SK-N-SH (cell line): ENCODE measurements around the gene LDHD. TPM values are rescaled to one million over a fixed set of nuclear protein-coding genes. Genes with fewer than 3 reads are reported as not detected.

Experiments
- CTCF ChIA-PET: fragments of 300-600, 350-600 bp; formaldehyde crosslinking; extraction: SDS; loops from one replicate; lab custom pipeline; 2021; lab: Yijun Ruan, JAX
- POLR2A ChIA-PET: fragments of 350-600 bp; sonication (Branson Sonifier 250); formaldehyde crosslinking; extraction: SDS; loops from one replicate; lab custom pipeline; 2020; ENCODE audit warnings: antibody characterized with exemption, inconsistent platforms; lab: Yijun Ruan, JAX
- DNase-seq: peaks from one replicate; pipeline ENCODE4 v3.0.0; 2012
- H2AFZ ChIP-seq: fragments of 200-600 bp; sonication (generic); 2 replicates; pipeline ENCODE4 v1.8.1; 2016; ENCODE audit warnings: antibody characterized with exemption, mild to moderate bottlenecking, low read depth
- H3F3A ChIP-seq: fragments of 200-600 bp; sonication (generic); replicated peaks from 2 replicates; pipeline ENCODE3; 2016; ENCODE audit warnings: antibody characterized with exemption, mild to moderate bottlenecking; ENCODE audit not compliant: insufficient read depth
- H3K27ac ChIP-seq, 2 experiments: fragments of 200-500 bp in 1 of 2; fragments of 200-600 bp in 1 of 2; sonication (Bioruptor generic) in 1 of 2; sonication (generic), shearing (Covaris generic) in 1 of 2; 2 replicates each; pipeline versions ENCODE4 v1.5.1 to v1.6.1; 2014 to 2016; ENCODE audit warnings: low read depth in 2 of 2, inconsistent platforms in 1 of 2, low read length in 1 of 2, mild to moderate bottlenecking in 1 of 2, mixed read lengths in 1 of 2
- H3K27me3 ChIP-seq: fragments of 200-600 bp; sonication (generic), shearing (Covaris generic); 2 replicates; pipeline ENCODE4 v1.6.1; 2016; ENCODE audit warnings: mixed run types; ENCODE audit not compliant: insufficient read depth
- H3K36me3 ChIP-seq, 2 experiments: fragments of 200-500 bp in 1 of 2; fragments of 200-600 bp in 1 of 2; sonication (Bioruptor generic) in 1 of 2; sonication (generic) in 1 of 2; replicated peaks in 1 of 2; 2 replicates each; pipeline versions ENCODE3 to v1.5.1; 2014 to 2016; ENCODE audit warnings: low read length in 1 of 2, mild to moderate bottlenecking in 1 of 2; ENCODE audit not compliant: insufficient read depth in 2 of 2, control insufficient read depth in 1 of 2
- H3K4me1 ChIP-seq, 2 experiments: fragments of 200-500 bp in 1 of 2; fragments of 200-600 bp in 1 of 2; sonication (Bioruptor generic) in 1 of 2; sonication (generic), shearing (Covaris generic) in 1 of 2; 2 replicates each; pipeline versions ENCODE4 v1.5.1 to v1.6.1; 2014 to 2016; ENCODE audit warnings: low read depth in 1 of 2, low read length in 1 of 2, mixed run types in 1 of 2; ENCODE audit not compliant: insufficient read depth in 2 of 2, control insufficient read depth in 1 of 2
- H3K4me2 ChIP-seq: fragments of 200-600 bp; sonication (generic), shearing (Covaris generic); 2 replicates; pipeline ENCODE4 v1.6.1; 2017; ENCODE audit warnings: mixed run types
- H3K4me3 ChIP-seq, 2 experiments: fragments of 200-500 bp in 1 of 2; fragments of 200-600 bp in 1 of 2; sonication (Bioruptor generic) in 1 of 2; sonication (generic), shearing (Covaris generic) in 1 of 2; 2 replicates each; pipeline versions ENCODE4 v1.5.1 to v1.8.1; 2014 to 2016; ENCODE audit warnings: low read depth in 2 of 2, inconsistent platforms in 1 of 2, low read length in 1 of 2, mild to moderate bottlenecking in 1 of 2, mixed read lengths in 1 of 2, moderate library complexity in 1 of 2
- H3K79me2 ChIP-seq: fragments of 200-600 bp; sonication (generic); 2 replicates; pipeline ENCODE4 v1.8.1; 2017; ENCODE audit warnings: mild to moderate bottlenecking; ENCODE audit not compliant: insufficient read depth
- H3K9ac ChIP-seq: fragments of 200-600 bp; sonication (generic); 2 replicates; pipeline ENCODE4 v1.6.1; 2017; ENCODE audit warnings: mixed run types
- H3K9me2 ChIP-seq: fragments of 200-600 bp; sonication (generic); 2 replicates; pipeline ENCODE4 v1.6.1; 2017; ENCODE audit warnings: mixed run types
- H3K9me3 ChIP-seq: fragments of 200-600 bp; sonication (generic); 2 replicates; pipeline ENCODE4 v1.6.1; 2017; ENCODE audit warnings: mixed run types, mild to moderate bottlenecking, moderate library complexity
- H4K20me1 ChIP-seq: fragments of 200-600 bp; sonication (generic); 2 replicates; pipeline ENCODE4 v1.6.1; 2017; ENCODE audit warnings: mild to moderate bottlenecking, mixed run types; ENCODE audit not compliant: insufficient read depth
- CHD2 ChIP-seq: fragments of 150-350 bp; IDR thresholded peaks from 2 replicates; pipeline ENCODE4 v1.6.1; 2018; ENCODE audit warnings: low read length; ENCODE audit not compliant: partially characterized antibody
- ELF1 ChIP-seq: IDR thresholded peaks from 2 replicates; pipeline ENCODE4 v1.4.0; 2012
- EP300 ChIP-seq, 2 experiments: IDR thresholded peaks; 2 replicates each; pipeline versions ENCODE4 v1.4.0 to v1.6.1; 2012; ENCODE audit warnings: borderline replicate concordance in 1 of 2, low read depth in 1 of 2, low read length in 1 of 2
- FOSL2 ChIP-seq: IDR thresholded peaks from 2 replicates; pipeline ENCODE4 v1.4.0; 2012; ENCODE audit warnings: low read depth, mild to moderate bottlenecking, moderate library complexity, borderline replicate concordance
- FOXJ3 ChIP-seq: sonication (generic); formaldehyde crosslinking; IDR thresholded peaks from 2 replicates; pipeline ENCODE4 v1.5.1; 2020; ENCODE audit warnings: mild to moderate bottlenecking, missing genetic modification reagents
- GABPA ChIP-seq: IDR thresholded peaks from 2 replicates; pipeline ENCODE4 v1.4.0; 2012; ENCODE audit warnings: low read depth, mild to moderate bottlenecking
- JUND ChIP-seq: IDR thresholded peaks from 2 replicates; pipeline ENCODE4 v1.4.0; 2012
- NRF1 ChIP-seq: IDR thresholded peaks from 2 replicates; pipeline ENCODE4 v1.6.1; 2012; ENCODE audit warnings: low read depth, mild to moderate bottlenecking, low read length
- POLR2AphosphoS5 ChIP-seq: IDR thresholded peaks from 2 replicates; pipeline ENCODE4 v1.6.1; 2012; ENCODE audit warnings: low read depth, low read length
- RFX5 ChIP-seq: IDR thresholded peaks from 2 replicates; pipeline ENCODE4 v1.6.1; 2012; ENCODE audit warnings: mild to moderate bottlenecking, improper control_type of control experiment, low read length
- RXRA ChIP-seq: IDR thresholded peaks from 2 replicates; pipeline ENCODE4 v1.4.0; 2012; ENCODE audit warnings: low read depth, mild to moderate bottlenecking, borderline replicate concordance
- SIN3A ChIP-seq: IDR thresholded peaks from 2 replicates; pipeline ENCODE4 v1.6.1; 2012; ENCODE audit warnings: low read depth, mild to moderate bottlenecking, low read length, moderate library complexity, borderline replicate concordance
- SMC3 ChIP-seq: IDR thresholded peaks from 2 replicates; pipeline ENCODE4 v1.6.1; 2012; ENCODE audit warnings: low read depth, low read length, improper control_type of control experiment
- TCF12 ChIP-seq: IDR thresholded peaks from 2 replicates; pipeline ENCODE4 v1.4.0; 2012
- TEAD4 ChIP-seq: IDR thresholded peaks from 2 replicates; pipeline ENCODE4 v1.4.0; 2012; ENCODE audit warnings: mild to moderate bottlenecking, borderline replicate concordance; ENCODE audit not compliant: insufficient read depth
- WGBS: methylation state at CpG from one replicate; pipeline ENCODE4 v1.1.6; 2017; ENCODE audit warnings: low lambda C conversion rate; 5-methylcytosine and 5-hydroxymethylcytosine counted together
- polyA plus RNA-seq, 3 experiments: library from polyadenylated mRNA; depleted of rRNA; stranded (reverse); fragments of >200 nt; gene quantifications; 2 replicates each; pipeline ENCODE4 v1.2.3, GENCODE V29; 2012
- TF ChIP-seq, protein P1 (sequence below): IDR thresholded peaks from 2 replicates; pipeline ENCODE4 v1.4.0; 2012; ENCODE audit warnings: low read depth
- TF ChIP-seq, protein P2 (sequence below): fragments of 150-350 bp; IDR thresholded peaks from 2 replicates; pipeline ENCODE4 v1.6.1; 2016; ENCODE audit warnings: mild to moderate bottlenecking, low read depth, low read length
- TF ChIP-seq, protein P3 (sequence below): fragments of 150-350 bp; IDR thresholded peaks from 2 replicates; pipeline ENCODE4 v1.6.1; 2017; ENCODE audit warnings: antibody characterized with exemption, low read length, low read depth, borderline replicate concordance
- TF ChIP-seq, protein P4 (sequence below): IDR thresholded peaks from 2 replicates; pipeline ENCODE4 v1.4.0; 2012; ENCODE audit warnings: low read depth, borderline replicate concordance
- TF ChIP-seq, protein P5 (sequence below): fragments of 200-600 bp; sonication (generic); IDR thresholded peaks from 2 replicates; pipeline ENCODE4 v1.6.1; 2017; ENCODE audit warnings: antibody characterized with exemption, mild to moderate bottlenecking, moderate library complexity

LDHD gene
- polyA plus RNA-seq, 1 of the 3 experiments (the other 2 are of a cell fraction) = 0.53 TPM

DNA sequence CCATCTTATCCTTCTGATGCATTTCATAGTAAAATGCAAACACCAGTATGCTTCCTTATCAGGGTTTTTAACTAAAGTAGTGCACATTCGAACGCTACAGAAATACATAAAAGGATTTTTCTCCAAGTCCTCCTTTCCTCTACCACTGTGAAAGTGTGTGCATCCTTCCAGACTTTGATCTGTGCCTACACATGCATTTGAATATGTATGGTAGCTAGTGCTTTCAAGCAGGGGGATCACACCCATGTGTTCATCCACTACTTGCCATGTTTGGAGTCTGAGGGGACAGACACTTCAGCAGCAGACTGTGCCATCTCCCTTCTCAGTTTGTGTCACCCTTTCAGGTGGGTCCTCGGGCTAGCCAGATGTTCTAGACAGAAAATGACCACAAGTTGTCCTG, 14.9 kb downstream of the LDHD start:
- DNase-seq = no peak
- Histone ChIP-seq H3K4me3 (no peak overlapping the region), H3K36me3 (no peaks in the 10 kb centered on the region), H3K27me3 (no peaks in the 10 kb centered on the region), H4K20me1 (peaks cover 14% of the 10 kb centered on the region), H3K27ac (no peak overlapping the region), H3K4me1 (peaks cover 29 to 52% of the 10 kb centered on the region in 2 experiments; a peak in 3 of 4 replicates), H3K9ac (no peak overlapping the region), H3F3A (no peaks in the 10 kb centered on the region), H3K9me2 (no peaks in the 10 kb centered on the region), H3K79me2 (peaks cover 15% of the 10 kb centered on the region; the same call in 1 of the 2 replicates), H3K9me3 (no peaks in the 10 kb centered on the region), H2AFZ (no peak overlapping the region), H3K4me2 (no peak overlapping the region)
- no peak for TF ChIP-seq RFX5
- TF ChIP-seq FOSL2 = no peak
- TF ChIP-seq, protein P1, sequence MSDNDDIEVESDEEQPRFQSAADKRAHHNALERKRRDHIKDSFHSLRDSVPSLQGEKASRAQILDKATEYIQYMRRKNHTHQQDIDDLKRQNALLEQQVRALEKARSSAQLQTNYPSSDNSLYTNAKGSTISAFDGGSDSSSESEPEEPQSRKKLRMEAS = no peak
- no peak for TF ChIP-seq NRF1
- TF ChIP-seq, protein P2, sequence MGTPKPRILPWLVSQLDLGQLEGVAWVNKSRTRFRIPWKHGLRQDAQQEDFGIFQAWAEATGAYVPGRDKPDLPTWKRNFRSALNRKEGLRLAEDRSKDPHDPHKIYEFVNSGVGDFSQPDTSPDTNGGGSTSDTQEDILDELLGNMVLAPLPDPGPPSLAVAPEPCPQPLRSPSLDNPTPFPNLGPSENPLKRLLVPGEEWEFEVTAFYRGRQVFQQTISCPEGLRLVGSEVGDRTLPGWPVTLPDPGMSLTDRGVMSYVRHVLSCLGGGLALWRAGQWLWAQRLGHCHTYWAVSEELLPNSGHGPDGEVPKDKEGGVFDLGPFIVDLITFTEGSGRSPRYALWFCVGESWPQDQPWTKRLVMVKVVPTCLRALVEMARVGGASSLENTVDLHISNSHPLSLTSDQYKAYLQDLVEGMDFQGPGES = no peak
- TF ChIP-seq, protein P3, sequence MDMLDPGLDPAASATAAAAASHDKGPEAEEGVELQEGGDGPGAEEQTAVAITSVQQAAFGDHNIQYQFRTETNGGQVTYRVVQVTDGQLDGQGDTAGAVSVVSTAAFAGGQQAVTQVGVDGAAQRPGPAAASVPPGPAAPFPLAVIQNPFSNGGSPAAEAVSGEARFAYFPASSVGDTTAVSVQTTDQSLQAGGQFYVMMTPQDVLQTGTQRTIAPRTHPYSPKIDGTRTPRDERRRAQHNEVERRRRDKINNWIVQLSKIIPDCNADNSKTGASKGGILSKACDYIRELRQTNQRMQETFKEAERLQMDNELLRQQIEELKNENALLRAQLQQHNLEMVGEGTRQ = no peak
- no peak for TF ChIP-seq FOXJ3
- TF ChIP-seq SMC3 = no peak
- TF ChIP-seq POLR2AphosphoS5 = no peak
- no peak for TF ChIP-seq EP300 (IDR thresholded peaks at IDR 0.05; ENCODE audit: borderline replicate concordance in 1 of 2, low read depth in 1 of 2, low read length in 1 of 2)
- TF ChIP-seq TCF12 = no peak
- no peak for TF ChIP-seq TEAD4
- TF ChIP-seq, protein P4, sequence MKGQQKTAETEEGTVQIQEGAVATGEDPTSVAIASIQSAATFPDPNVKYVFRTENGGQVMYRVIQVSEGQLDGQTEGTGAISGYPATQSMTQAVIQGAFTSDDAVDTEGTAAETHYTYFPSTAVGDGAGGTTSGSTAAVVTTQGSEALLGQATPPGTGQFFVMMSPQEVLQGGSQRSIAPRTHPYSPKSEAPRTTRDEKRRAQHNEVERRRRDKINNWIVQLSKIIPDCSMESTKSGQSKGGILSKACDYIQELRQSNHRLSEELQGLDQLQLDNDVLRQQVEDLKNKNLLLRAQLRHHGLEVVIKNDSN = no peak
- no peak for TF ChIP-seq JUND
- no peak for TF ChIP-seq ELF1
- TF ChIP-seq, protein P5, sequence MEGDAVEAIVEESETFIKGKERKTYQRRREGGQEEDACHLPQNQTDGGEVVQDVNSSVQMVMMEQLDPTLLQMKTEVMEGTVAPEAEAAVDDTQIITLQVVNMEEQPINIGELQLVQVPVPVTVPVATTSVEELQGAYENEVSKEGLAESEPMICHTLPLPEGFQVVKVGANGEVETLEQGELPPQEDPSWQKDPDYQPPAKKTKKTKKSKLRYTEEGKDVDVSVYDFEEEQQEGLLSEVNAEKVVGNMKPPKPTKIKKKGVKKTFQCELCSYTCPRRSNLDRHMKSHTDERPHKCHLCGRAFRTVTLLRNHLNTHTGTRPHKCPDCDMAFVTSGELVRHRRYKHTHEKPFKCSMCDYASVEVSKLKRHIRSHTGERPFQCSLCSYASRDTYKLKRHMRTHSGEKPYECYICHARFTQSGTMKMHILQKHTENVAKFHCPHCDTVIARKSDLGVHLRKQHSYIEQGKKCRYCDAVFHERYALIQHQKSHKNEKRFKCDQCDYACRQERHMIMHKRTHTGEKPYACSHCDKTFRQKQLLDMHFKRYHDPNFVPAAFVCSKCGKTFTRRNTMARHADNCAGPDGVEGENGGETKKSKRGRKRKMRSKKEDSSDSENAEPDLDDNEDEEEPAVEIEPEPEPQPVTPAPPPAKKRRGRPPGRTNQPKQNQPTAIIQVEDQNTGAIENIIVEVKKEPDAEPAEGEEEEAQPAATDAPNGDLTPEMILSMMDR = no peak
- no peak for TF ChIP-seq CHD2
- TF ChIP-seq SIN3A = no peak
- TF ChIP-seq GABPA = no peak
- TF ChIP-seq RXRA = no peak
- ChIA-PET CTCF (interaction anchor here (1.2 to 8.7 kb wide), 2 partner anchors 9 to 104 kb away, joined by 7 to 56 read pairs; partner anchors contain the start of gene ZNRF1), POLR2A (no interaction called here)
- 99% methylated on average over 3 of the region's 3 CpGs for WGBS
